LNCAP (cell line): ENCODE results near the gene PAX6.

Experiments used
- TF ChIP-seq, protein P1 (sequence below): fragments of 450-650 bp; IDR thresholded peaks from 2 replicates; pipeline ENCODE4 v1.5.1; 2017; ENCODE audit warnings: mild to moderate bottlenecking

PAX6 gene

DNA sequence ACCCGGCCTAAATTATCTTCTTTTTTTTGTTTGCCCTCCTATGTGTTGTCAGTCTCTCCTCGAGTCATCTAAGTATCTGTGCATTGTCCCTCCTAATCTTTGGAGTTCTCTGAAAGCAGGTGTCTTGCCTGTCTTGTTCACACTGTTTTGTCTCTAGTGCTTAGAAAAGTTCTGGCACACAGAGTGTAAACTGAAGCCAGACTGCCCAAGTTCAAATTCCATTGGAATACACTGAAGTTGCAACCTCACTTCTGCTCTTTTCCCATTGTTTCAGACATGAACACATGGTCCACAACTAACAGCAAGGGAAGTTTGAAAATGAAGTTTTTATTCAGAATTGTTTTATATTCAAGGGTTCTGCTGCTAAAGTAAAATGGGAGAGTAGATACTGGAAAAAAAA lies 38.7 kb downstream of the PAX6 start:
- TF ChIP-seq, protein P1, sequence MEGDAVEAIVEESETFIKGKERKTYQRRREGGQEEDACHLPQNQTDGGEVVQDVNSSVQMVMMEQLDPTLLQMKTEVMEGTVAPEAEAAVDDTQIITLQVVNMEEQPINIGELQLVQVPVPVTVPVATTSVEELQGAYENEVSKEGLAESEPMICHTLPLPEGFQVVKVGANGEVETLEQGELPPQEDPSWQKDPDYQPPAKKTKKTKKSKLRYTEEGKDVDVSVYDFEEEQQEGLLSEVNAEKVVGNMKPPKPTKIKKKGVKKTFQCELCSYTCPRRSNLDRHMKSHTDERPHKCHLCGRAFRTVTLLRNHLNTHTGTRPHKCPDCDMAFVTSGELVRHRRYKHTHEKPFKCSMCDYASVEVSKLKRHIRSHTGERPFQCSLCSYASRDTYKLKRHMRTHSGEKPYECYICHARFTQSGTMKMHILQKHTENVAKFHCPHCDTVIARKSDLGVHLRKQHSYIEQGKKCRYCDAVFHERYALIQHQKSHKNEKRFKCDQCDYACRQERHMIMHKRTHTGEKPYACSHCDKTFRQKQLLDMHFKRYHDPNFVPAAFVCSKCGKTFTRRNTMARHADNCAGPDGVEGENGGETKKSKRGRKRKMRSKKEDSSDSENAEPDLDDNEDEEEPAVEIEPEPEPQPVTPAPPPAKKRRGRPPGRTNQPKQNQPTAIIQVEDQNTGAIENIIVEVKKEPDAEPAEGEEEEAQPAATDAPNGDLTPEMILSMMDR = no peak

DNA sequence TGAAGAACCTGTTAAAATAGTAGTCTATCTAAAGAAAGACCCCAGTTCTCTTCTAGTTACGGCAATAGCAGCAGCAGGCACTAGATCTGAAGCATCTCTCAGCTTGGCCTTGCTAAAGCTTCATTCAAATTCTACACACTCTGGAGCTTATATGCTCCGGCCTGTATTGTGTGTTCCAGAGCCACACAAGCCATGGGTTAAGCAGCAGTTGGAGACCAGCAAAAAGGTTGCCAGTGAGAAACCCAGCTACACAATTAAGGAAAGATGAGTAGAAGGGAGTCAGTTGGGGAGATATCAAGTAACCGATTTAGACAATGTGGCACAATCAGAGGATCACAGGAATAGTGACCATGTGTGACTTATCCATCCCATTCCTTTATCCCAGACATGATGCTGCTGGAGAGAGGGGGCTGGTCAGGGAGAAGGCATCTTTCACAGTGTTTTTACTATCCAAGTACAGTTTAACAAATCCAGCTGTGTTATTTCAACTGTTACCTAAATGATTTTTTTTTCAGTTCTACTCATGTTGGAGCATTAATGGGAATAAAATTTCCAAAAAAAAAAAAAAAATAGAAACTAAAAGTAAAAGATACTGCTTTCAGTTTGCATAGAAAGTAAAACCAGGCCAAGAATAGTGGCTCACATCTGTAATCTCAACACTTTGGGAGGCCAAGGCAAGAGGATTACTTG lies 41.0 kb downstream of the PAX6 start:
- TF ChIP-seq, protein P1 = no peak

DNA sequence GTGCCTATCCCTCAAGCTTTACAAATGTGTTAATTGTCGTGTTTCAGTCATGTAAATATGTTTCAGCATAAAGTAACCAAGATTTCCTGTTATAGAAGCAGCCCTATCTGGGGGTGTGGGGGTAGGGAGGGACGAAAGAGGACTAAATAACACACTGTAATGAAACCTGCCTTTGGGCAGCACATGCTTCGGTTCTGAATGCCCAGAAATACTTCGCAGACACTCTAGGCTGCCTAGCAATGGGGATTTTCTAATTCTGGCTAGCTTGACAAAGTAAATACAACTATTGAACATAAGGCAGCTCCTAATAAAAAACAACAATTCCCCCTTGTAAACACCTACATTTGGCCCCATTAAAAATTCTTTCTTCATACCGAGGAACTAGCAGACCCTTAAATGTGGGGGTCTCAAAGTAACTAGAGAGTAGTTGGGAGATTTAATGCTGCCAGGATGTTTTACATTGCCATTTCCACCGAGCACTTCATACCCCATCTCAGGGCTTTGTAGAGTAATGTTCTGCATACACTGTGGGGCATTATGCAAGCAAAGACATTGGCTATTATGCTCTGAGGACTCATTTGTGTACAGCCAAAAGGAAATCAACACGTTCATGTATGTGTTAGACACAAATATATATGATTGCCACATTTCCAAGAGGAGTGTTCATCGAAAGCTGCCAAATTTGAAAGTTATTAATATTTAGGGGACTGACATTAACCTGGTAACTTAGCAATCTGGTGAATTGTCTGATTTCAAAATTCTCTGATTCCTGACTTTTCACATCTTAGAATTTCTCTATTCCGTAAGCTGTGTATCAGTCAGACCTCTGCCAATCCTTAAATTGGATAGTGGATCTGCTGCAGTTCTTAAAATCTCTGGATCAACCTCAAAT lies 42.1 kb downstream of the PAX6 start:
- TF ChIP-seq, protein P1 = no peak

DNA sequence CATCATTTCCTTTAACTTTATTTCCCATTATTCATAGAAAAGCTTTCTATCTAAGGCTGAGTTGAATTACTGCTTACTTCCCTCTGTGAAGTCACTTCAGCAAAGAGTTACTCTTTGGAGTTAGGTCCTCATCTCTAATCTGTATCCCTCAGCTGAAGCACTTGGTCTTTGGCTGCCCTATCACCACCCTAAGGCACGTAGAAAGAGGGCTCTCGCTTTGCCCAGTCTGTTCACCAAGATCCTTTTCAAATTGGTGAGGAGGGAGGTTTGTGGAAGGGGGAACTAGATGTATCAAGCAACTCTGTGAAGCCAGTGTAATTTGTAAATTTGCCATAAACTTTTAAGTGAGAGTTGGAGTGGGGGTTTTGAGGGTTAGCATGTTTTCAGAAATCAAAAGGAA lies 43.4 kb downstream of the PAX6 start:
- TF ChIP-seq, protein P1 = no peak

DNA sequence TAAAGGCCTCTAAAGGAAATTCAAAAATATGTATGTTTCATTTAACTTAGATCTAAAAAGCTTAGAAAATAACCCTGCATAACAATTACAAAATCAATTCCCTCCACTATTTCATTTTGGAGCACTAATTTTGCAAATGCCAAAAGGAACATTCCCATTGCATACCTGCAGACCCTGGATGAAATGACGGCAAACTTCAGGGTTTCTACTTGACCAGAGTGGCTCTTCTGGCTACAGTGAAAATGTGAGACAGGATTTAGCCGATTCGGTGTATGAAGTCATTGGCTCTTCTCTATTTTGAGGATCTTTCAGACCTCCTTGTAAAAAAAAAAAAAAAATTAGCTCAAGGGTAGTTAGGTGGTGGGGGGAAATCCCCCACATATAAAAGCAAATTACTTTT lies 44.1 kb downstream of the PAX6 start:
- TF ChIP-seq, protein P1 = no peak

DNA sequence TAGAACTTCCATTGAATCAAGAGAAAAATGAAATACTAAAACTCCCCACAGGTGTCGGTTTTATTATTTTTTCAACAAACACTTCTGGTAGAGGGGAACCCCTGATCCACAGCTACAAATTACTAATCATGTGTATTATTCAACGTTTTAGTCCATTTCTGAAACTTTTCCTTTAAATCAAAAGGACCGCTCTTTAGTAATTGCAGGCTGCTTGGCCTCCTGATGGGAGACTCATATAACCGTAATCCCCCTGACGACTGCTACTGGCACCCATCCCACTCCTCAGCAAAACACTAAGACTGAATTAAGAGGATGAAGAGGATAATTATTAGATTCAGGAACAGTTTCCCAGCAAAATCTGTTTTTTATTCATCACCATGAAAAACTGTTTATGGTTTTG lies 46.4 kb downstream of the PAX6 start:
- TF ChIP-seq, protein P1 = no peak

DNA sequence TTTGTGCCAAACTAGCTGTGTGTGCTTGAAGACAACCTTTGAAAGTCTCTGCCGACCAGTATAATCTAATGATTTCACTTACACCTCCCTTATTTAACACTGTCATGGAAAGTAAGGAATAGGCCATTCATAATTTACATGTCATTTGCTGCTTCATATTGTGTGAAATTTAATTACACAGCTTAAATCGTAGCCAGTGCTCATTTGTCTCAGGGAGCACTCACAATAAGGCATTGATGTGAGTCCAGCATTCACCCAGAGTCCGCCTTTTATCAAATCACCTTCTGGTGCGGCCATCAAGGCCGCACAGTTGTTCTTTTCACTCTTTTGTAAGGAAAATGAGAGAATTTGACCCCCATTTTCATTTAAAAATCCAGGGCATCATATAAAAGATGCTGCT lies 46.9 kb downstream of the PAX6 start:
- TF ChIP-seq, protein P1 = no peak
